Measurements from ENCODE around the gene NCK1. TPM values are rescaled to one million over a fixed set of nuclear protein-coding genes. Genes with fewer than 3 reads are reported as not detected.
"Not testable (repeated sequence)": the region's sequence is repeated elsewhere in the genome, so short reads cannot be mapped to it uniquely, and the experiment has no call there.

Gene NCK1
- total RNA-seq, 3 donors from 2014 or later: 25.7 to 31.2 (median 30.0) TPM

DNA sequence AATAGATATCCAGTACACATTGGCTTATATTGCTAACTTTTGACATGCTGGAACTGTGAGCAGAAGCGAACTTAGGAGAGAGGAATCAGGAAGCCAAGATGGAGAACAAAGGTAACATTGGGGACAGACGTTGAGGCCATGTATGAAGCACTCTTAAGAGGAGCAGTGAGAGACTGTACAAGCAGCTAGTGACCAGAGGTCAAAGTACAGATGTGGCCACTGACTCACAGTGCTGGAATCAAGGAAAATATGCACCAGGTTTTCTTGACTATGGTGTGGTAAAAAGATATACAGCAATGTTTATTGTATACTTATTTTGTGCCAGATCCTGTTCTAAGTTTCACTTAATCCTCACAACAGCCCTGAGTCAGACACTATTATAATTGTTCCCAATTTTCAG lies 93.8 kb downstream of the NCK1 start:
- Mint-ChIP-seq H3K27me3 (ENCODE audit: low read depth) (no peaks in the 10 kb centered on the region), H3K36me3 (ENCODE audit: insufficient read depth) (peaks cover 10% of the 10 kb centered on the region), H3K4me3 (no peak overlapping the region), H3K9me3 (no peaks in the 10 kb centered on the region), H3K4me1 (ENCODE audit: low read depth) (peaks cover 15% of the 10 kb centered on the region)
- ATAC-seq (no peak), DNase-seq (no peak)

DNA sequence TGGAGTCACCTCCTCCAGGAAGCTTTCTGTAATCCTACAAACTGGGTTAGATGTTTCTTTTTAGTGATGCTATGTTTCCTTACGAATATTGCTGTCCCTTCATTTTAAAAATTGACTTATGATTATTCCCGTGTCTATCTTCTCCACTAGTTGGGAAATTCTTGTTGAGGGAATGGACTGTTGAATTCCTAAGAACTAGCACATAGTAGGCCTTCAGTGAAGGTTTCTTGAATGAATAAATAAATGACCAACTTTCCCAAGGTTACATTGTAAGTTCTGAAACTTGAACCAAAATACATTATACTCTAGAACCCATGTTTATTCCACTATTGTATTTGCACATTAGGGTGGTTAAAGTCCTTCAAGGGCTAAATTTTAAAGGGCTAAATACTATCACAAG lies 95.0 kb downstream of the NCK1 start:
- H3K4me1 Mint-ChIP-seq (ENCODE audit: low read depth): peaks cover 15% of the 10 kb centered on the region
- H3K27me3 Mint-ChIP-seq (ENCODE audit: low read depth): no peaks in the 10 kb centered on the region
- ATAC-seq (no peak), DNase-seq (no peak)
- H3K4me3 Mint-ChIP-seq: no peak overlapping the region
- peaks cover 10% of the 10 kb centered on the region for H3K36me3 Mint-ChIP-seq (ENCODE audit: insufficient read depth)
- H3K9me3 Mint-ChIP-seq: no peaks in the 10 kb centered on the region

DNA sequence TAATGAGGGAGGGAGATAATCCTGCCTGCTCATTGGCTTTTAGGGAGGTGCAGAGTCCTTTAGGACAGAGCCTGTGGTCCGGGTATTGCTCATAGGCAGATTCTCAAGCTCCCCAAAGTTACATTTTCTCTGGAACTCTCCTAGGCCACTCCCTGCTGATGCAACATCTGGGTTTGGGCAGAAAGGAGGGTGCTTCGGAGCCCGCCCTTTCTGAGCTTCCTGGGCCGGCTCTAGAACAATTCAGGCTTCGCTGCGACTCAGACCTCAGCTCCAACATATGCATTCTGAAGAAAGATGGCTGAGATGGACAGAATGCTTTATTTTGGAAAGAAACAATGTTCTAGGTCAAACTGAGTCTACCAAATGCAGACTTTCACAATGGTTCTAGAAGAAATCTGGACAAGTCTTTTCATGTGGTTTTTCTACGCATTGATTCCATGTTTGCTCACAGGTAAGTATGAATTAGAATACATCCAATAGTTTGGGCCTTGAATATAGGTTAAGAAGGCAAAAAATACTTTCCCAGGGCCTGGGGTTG lies 95.8 kb downstream of the NCK1 start, which contains the start of gene IL20RB:
IL20RB (plus strand) TSS at position 233 of the 538 bp plus-strand sequence; CDS start at position 364, 131 bp downstream.
- H3K4me3 Mint-ChIP-seq: no peak within 1 kb of the TSS
- peaks cover 15% of the 10 kb centered on the region for H3K4me1 Mint-ChIP-seq (ENCODE audit: low read depth)
- ATAC-seq (no peak), DNase-seq (no peak)
- no peaks in the 10 kb centered on the region for H3K27me3 Mint-ChIP-seq (ENCODE audit: low read depth)
- H3K9me3 Mint-ChIP-seq: no peaks in the 10 kb centered on the region
- peaks cover 10% of the 10 kb centered on the region for H3K36me3 Mint-ChIP-seq (ENCODE audit: insufficient read depth)

DNA sequence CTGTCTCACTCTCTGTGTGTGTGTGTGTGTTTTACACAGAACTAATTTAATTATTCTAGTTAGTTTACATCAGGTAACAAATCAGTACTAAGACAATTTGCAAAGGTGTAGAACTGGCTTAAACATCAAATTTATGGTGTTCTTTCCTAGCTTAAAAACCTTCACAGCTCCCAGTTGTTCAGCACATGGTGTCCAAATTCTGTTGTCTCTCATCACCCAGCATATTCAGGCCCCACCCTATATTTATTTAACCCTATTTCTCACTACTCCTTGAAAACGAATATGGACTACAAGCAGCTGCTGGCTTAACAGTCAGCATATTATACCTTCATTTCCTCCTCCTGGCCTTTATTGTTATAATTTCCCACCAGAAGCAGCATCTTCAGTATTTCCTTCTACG lies 96.9 kb downstream of the NCK1 start:
- Mint-ChIP-seq H3K36me3 (ENCODE audit: insufficient read depth) (peaks cover 10% of the 10 kb centered on the region), H3K27me3 (ENCODE audit: low read depth) (no peaks in the 10 kb centered on the region), H3K4me1 (ENCODE audit: low read depth) (peaks cover 15% of the 10 kb centered on the region), H3K9me3 (no peaks in the 10 kb centered on the region), H3K4me3 (no peak overlapping the region)
- DNase-seq: no peak
- ATAC-seq: no peak

DNA sequence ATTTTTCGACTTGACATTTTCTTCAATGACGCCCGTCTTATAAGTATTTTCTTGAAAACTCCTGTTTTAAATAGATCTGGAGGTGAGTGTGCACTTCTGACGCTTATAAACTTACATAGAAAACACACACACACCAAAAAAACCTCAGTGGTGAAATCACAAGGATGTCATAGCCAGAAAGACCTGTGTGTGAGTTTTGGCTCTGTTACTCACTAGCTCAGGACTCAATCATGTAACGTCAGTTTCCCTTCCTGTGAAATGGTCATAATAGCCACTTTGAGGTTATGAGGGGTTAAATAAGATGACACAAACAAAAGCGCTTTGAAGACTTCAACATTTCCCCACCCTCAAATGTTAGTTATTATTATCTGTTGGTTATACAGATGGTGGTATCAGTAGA lies 97.6 kb downstream of the NCK1 start:
- no peak for DNase-seq
- no peaks in the 10 kb centered on the region for H3K27me3 Mint-ChIP-seq (ENCODE audit: low read depth)
- no peaks in the 10 kb centered on the region for H3K9me3 Mint-ChIP-seq
- no peak for ATAC-seq
- no peak overlapping the region for H3K4me3 Mint-ChIP-seq
- H3K36me3 Mint-ChIP-seq (ENCODE audit: insufficient read depth): peaks cover 10% of the 10 kb centered on the region
- peaks cover 12% of the 10 kb centered on the region for H3K4me1 Mint-ChIP-seq (ENCODE audit: low read depth)

GRCh38 chr3:136960838-136961836 lies 99.1 kb downstream of the NCK1 start:
- peaks cover 9% of the 10 kb centered on the region for H3K36me3 Mint-ChIP-seq (ENCODE audit: insufficient read depth)
- ATAC-seq (no peak), DNase-seq (no peak)
- H3K9me3 Mint-ChIP-seq: no peaks in the 10 kb centered on the region
- no peaks in the 10 kb centered on the region for H3K27me3 Mint-ChIP-seq (ENCODE audit: low read depth)
- H3K4me3 Mint-ChIP-seq: no peak overlapping the region
- H3K4me1 Mint-ChIP-seq (ENCODE audit: low read depth): peaks cover 1% of the 10 kb centered on the region

GRCh38 chr3:136962927-136963326 lies 100.9 kb downstream of the NCK1 start:
- Mint-ChIP-seq H3K27me3 (ENCODE audit: low read depth) (no peaks in the 10 kb centered on the region), H3K36me3 (ENCODE audit: insufficient read depth) (peaks cover 6% of the 10 kb centered on the region), H3K4me3 (no peak overlapping the region), H3K4me1 (ENCODE audit: low read depth) (no peaks in the 10 kb centered on the region), H3K9me3 (no peaks in the 10 kb centered on the region)
- DNase-seq (no peak), ATAC-seq (no peak)

DNA sequence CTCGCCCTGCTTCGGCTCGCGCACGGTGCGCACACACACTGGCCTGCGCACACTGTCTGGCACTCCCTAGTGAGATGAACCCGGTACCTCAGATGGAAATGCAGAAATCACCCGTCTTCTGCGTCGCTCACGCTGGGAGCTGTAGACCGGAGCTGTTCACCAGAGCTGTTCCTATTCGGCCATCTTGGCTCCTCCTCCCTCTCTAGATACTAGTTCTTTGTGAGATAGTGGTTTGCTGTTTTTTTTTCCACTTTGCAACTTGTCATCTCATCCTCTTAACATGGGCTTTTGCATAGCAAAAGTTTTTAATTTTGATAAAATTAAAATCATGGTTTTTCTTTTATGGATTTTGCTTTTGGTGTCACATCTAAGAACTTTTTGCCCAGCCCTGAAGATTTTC lies 107.5 kb downstream of the NCK1 start:
- not testable (repeated sequence) for DNase-seq; H3K4me1 Mint-ChIP-seq (ENCODE audit: low read depth); H3K36me3 Mint-ChIP-seq (ENCODE audit: insufficient read depth); H3K4me3 Mint-ChIP-seq; H3K27me3 Mint-ChIP-seq (ENCODE audit: low read depth); ATAC-seq
- H3K9me3 Mint-ChIP-seq: peaks cover 13% of the 10 kb centered on the region

GRCh38 chr3:136973352-136973751 lies 111.3 kb downstream of the NCK1 start:
- Mint-ChIP-seq H3K36me3 (ENCODE audit: insufficient read depth) (peaks cover 6% of the 10 kb centered on the region), H3K4me1 (ENCODE audit: low read depth) (no peaks in the 10 kb centered on the region), H3K9me3 (peaks cover 18% of the 10 kb centered on the region), H3K4me3 (no peak overlapping the region), H3K27me3 (ENCODE audit: low read depth) (no peaks in the 10 kb centered on the region)
- DNase-seq (no peak), ATAC-seq (no peak)

- Mint-ChIP-seq H3K27me3 (ENCODE audit: low read depth) (no peaks in the 10 kb centered on the region), H3K4me3 (no peak overlapping the region), H3K9me3 (peaks cover 18% of the 10 kb centered on the region), H3K36me3 (ENCODE audit: insufficient read depth) (peaks cover 6% of the 10 kb centered on the region), H3K4me1 (ENCODE audit: low read depth) (no peaks in the 10 kb centered on the region)
- no peak for DNase-seq
- ATAC-seq: no peak
Observed at GRCh38 chr3:136974670-136975069, 112.7 kb downstream of the NCK1 start.

DNA sequence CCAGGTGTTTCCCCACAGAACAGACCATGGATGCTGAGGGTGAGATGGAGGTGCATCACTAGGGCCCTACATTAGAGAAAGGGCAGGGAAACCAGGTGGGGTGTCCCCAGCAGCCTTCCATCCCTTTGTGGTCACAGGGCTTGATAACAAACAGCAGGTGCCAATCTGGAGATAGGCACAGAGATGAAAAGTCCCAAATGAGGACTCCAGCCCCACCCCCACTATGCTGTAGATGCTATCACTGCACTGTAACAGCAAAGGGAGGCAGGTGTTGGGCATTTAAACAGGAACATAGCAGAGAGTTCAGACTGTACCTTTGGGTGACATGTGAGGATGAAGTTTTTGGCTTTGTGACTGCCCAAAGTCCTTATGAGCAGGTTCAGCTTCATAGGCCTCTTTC lies 117.2 kb downstream of the NCK1 start:
- DNase-seq (no peak), ATAC-seq (no peak)
- no peaks in the 10 kb centered on the region for H3K4me1 Mint-ChIP-seq (ENCODE audit: low read depth)
- no peaks in the 10 kb centered on the region for H3K27me3 Mint-ChIP-seq (ENCODE audit: low read depth)
- H3K4me3 Mint-ChIP-seq: no peak overlapping the region
- H3K9me3 Mint-ChIP-seq: peaks cover 9% of the 10 kb centered on the region
- peaks cover 7% of the 10 kb centered on the region for H3K36me3 Mint-ChIP-seq (ENCODE audit: insufficient read depth)

DNA sequence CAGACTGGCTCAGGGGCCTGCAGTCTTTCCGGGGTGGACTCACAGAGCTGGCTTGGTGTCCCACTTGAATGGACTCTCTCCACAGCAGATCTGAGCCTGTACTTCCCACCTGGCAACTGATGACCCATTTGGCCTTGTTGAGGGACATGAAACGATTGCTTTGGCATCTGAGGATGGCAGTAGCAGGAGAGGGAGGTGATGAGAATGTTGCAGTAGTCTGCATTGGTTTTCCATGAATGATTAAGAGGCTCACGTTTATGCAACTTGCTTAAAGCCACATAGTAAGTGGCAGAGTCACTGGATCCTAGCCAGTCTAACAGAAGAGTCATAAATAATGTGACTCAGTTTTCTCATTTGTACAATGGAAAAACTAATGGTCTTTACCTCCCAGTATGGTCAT lies 117.7 kb downstream of the NCK1 start:
- ATAC-seq: no peak

GRCh38 chr3:136982033-136982432 lies 120.0 kb downstream of the NCK1 start:
- Mint-ChIP-seq H3K9me3 (no peaks in the 10 kb centered on the region), H3K4me1 (ENCODE audit: low read depth) (no peaks in the 10 kb centered on the region), H3K4me3 (no peak overlapping the region), H3K36me3 (ENCODE audit: insufficient read depth) (peaks cover 5% of the 10 kb centered on the region), H3K27me3 (ENCODE audit: low read depth) (no peaks in the 10 kb centered on the region)
- ATAC-seq (no peak), DNase-seq (no peak)

More for the DNA sequence above, 117.7 kb downstream of the NCK1 start:
- Mint-ChIP-seq H3K4me3 (no peak overlapping the region), H3K4me1 (ENCODE audit: low read depth) (no peaks in the 10 kb centered on the region), H3K27me3 (ENCODE audit: low read depth) (no peaks in the 10 kb centered on the region), H3K9me3 (peaks cover 4% of the 10 kb centered on the region), H3K36me3 (ENCODE audit: insufficient read depth) (peaks cover 5% of the 10 kb centered on the region)
- no peak for DNase-seq

GRCh38 chr3:136982520-136983138 lies 120.6 kb downstream of the NCK1 start:
- no peaks in the 10 kb centered on the region for H3K4me1 Mint-ChIP-seq (ENCODE audit: low read depth)
- DNase-seq: no peak
- ATAC-seq: no peak
- peaks cover 5% of the 10 kb centered on the region for H3K36me3 Mint-ChIP-seq (ENCODE audit: insufficient read depth)
- no peaks in the 10 kb centered on the region for H3K9me3 Mint-ChIP-seq
- no peak overlapping the region for H3K4me3 Mint-ChIP-seq
- H3K27me3 Mint-ChIP-seq (ENCODE audit: low read depth): no peaks in the 10 kb centered on the region
